ENCODE results near the gene CCM2L. TPM values are rescaled to one million over a fixed set of nuclear protein-coding genes. Genes with fewer than 3 reads are reported as not detected.
"Not testable (repeated sequence)": the region's sequence is repeated elsewhere in the genome, so short reads cannot be mapped to it uniquely, and the experiment has no call there.

CCM2L gene
- total RNA-seq, 1 experiment from 2014 or later, result not detected

GRCh38 chr20:32028647-32029372 is 18.6 kb downstream of the CCM2L start:
- no peak for DNase-seq (ENCODE audit: low read depth)

- DNase-seq (ENCODE audit: low read depth), result no peak
Observed at GRCh38 chr20:32029561-32029960, 19.3 kb downstream of the CCM2L start.

- peak; percentile 81 for DNase-seq (ENCODE audit: low read depth)
Observed at GRCh38 chr20:32031007-32031958, 21.0 kb downstream of the CCM2L start.

GRCh38 chr20:32033316-32033715 is 23.1 kb downstream of the CCM2L start:
- DNase-seq (ENCODE audit: low read depth), result no peak

- DNase-seq (ENCODE audit: low read depth), result not testable (repeated sequence)
Observed at GRCh38 chr20:32033721-32034120, 23.5 kb downstream of the CCM2L start.

- DNase-seq (ENCODE audit: low read depth), result peak; percentile 27
Observed at GRCh38 chr20:32034581-32035425, 24.6 kb downstream of the CCM2L start.

- DNase-seq (ENCODE audit: low read depth), result no peak
Observed at GRCh38 chr20:32035426-32035779, 25.2 kb downstream of the CCM2L start.

- DNase-seq (ENCODE audit: low read depth), result no peak
Observed at GRCh38 chr20:32036252-32036651, 26.0 kb downstream of the CCM2L start.

- no peak for DNase-seq (ENCODE audit: low read depth)
Observed at GRCh38 chr20:32036716-32037485, 26.7 kb downstream of the CCM2L start.

GRCh38 chr20:32037929-32038328 is 27.7 kb downstream of the CCM2L start:
- peak; percentile 58 for DNase-seq (ENCODE audit: low read depth)

GRCh38 chr20:32040142-32040953 is 30.1 kb downstream of the CCM2L start:
- no peak for DNase-seq (ENCODE audit: low read depth)

GRCh38 chr20:32045999-32046398 is 35.8 kb downstream of the CCM2L start:
- no peak for DNase-seq (ENCODE audit: low read depth)

- DNase-seq (ENCODE audit: low read depth), result no peak
Observed at GRCh38 chr20:32050324-32050841, 40.1 kb downstream of the CCM2L start.

- no peak for DNase-seq (ENCODE audit: low read depth)
Observed at GRCh38 chr20:32050851-32051556, 40.8 kb downstream of the CCM2L start.

GRCh38 chr20:32051720-32052089 is 41.5 kb downstream of the CCM2L start:
- no peak for DNase-seq (ENCODE audit: low read depth)

GRCh38 chr20:32052090-32052777 is 42.0 kb downstream of the CCM2L start, which contains the start of gene HCK:
Gene HCK (plus strand): TSS chr20:32052242.
- DNase-seq (ENCODE audit: low read depth), result no peak

- no peak for DNase-seq (ENCODE audit: low read depth)
Observed at GRCh38 chr20:32052778-32053362, 42.6 kb downstream of the CCM2L start.

GRCh38 chr20:32053648-32054047 is 43.4 kb downstream of the CCM2L start:
- DNase-seq (ENCODE audit: low read depth), result no peak

Measured in RPMI7951 (cell line).